Pancreas (tissue), 10 donors: ENCODE results near the gene SNX27. TPM values are rescaled to one million over a fixed set of nuclear protein-coding genes. Genes with fewer than 3 reads are reported as not detected.

ENCODE experiments used
- ATAC-seq, 4 donors: fragments of 200-7000 bp; cut with Tn5 transposase; one replicate each; pipeline versions ENCODE4 v1.8.0 to v1.9.1; 2020; ENCODE audit warnings: mild to moderate bottlenecking in 4 of 4, moderate library complexity in 4 of 4
- DNase-seq, 6 donors: peaks; one replicate each; pipeline ENCODE4 v3.0.0-alpha.2; 2020
- FAIRE-seq: peaks from 2 replicates; lab custom pipeline; 2012; peaks lifted over from hg19 to GRCh38; lab: Jason Lieb, UNC
- H3K27ac ChIP-seq, 4 donors: fragments of 200-600 bp; sonication (generic); 1 replicate in 3 of 4; 2 replicates in 1 of 4; pipeline versions ENCODE4 v1.5.0 to v1.8.0; 2020
- H3K27me3 ChIP-seq, 4 donors: fragments of 200-600 bp; one replicate each; pipeline ENCODE4 v1.8.0; 2021
- H3K36me3 ChIP-seq, 3 donors: fragments of 200-600 bp; sonication (generic) in 1 of 3; one replicate each; pipeline versions ENCODE4 v1.5.0 to v1.8.0; 2020 to 2021
- H3K4me1 ChIP-seq, 3 donors: fragments of 200-600 bp; one replicate each; pipeline ENCODE4 v1.8.0; 2021
- H3K4me3 ChIP-seq, 4 donors: fragments of 200-600 bp; sonication (generic) in 2 of 4; one replicate each; pipeline versions ENCODE4 v1.5.0 to v1.8.0; 2020 to 2021
- H3K9me3 ChIP-seq, 4 donors: fragments of 200-600 bp; one replicate each; pipeline ENCODE4 v1.8.0; 2021
- CTCF ChIP-seq, 4 donors: fragments of 200-600 bp; sonication (generic) in 3 of 4; IDR thresholded peaks; one replicate each; pipeline versions ENCODE4 v1.5.0 to v1.8.0; 2021; ENCODE audit warnings: antibody characterized with exemption in 4 of 4
- WGBS, 2 donors: extraction: QIAGEN DNeasy Blood & Tissue Kit; methylation state at CpG; one replicate each; pipeline ENCODE4 v1.1.7; 2013; 5-methylcytosine and 5-hydroxymethylcytosine counted together
- intact Hi-C, 3 donors: fragments of 100-400 bp; cut with DNase I; formaldehyde crosslinking; loops; one replicate each; pipeline versions ENCODE4 v1.11.1 to v1.14.2; 2022
- polyA plus RNA-seq, 2 donors: library from polyadenylated mRNA; stranded (reverse); fragments of 200-250 nt; gene quantifications; one replicate each; pipeline ENCODE4 v1.2.3, GENCODE V29; 2013
- total RNA-seq, 6 donors: library from RNA; stranded (reverse); fragmentation: NEBNext Ultra II Directional in 4 of 6; extraction: Animal tissue kit (Norgen Biotek cat#: 25700) in 4 of 6; gene quantifications; one replicate each; pipeline versions ENCODE4 v1.2.1 to v1.2.4, GENCODE V29; 2021 to 2023
- donor health status: healthy with polysubstance abuse.
- donor health status: DM: no; HTN: no; CAD: no; lungs with moderate emphysema.
- donor health status: DM: no; HTN: no; CAD: no.
- donor health status: control.
- donor health status: control.
- donor health status: Bipolar disorder and iron deficiency.
- donor health status: DM: yes; HTN: yes; CAD: no.
- donor health status: DM: no; HTN: no; CAD: no.
- donor health status: DM: no; HTN: no; CAD: no.
- donor health status: DM: yes; HTN: yes; CAD: no.

The SNX27 gene
- total and polyA plus RNA-seq, 8 donors = 5.9 to 23.4 (median 11.9) TPM

GRCh38 chr1:151714820-151715725 lies 103.2 kb downstream of the SNX27 start:
- Histone ChIP-seq H3K36me3 (no peaks in the 10 kb centered on the region), H3K27me3 (no peaks in the 10 kb centered on the region), H3K4me3 (no peak overlapping the region), H3K4me1 (peaks cover 0 to 2% (median 0%) of the 10 kb centered on the region in 3 donors), H3K9me3 (no peaks in the 10 kb centered on the region), H3K27ac (no peak overlapping the region)
- no peak for TF ChIP-seq CTCF (IDR thresholded peaks at IDR 0.05)
- DNase-seq = no peak
- WGBS, 2 donors = 67 to 74% methylated on average over 9 to 10 of the region's 10 CpGs
- intact Hi-C loops = no loop called here
- ATAC-seq = no peak
- no peak for FAIRE-seq

- intact Hi-C loops = no loop called here
- Histone ChIP-seq H3K4me1 (peaks cover 0 to 10% (median 0%) of the 10 kb centered on the region in 3 donors), H3K9me3 (no peaks in the 10 kb centered on the region), H3K36me3 (no peaks in the 10 kb centered on the region), H3K27me3 (no peaks in the 10 kb centered on the region), H3K27ac (peak overlapping the region in 1 of 4 donors; percentile 12), H3K4me3 (no peak overlapping the region)
- TF ChIP-seq CTCF (IDR thresholded peaks at IDR 0.05) = no peak
- DNase-seq (peak in 1 of 6 donors; percentile 55), ATAC-seq (no peak), FAIRE-seq (no peak)
- 46 to 55% methylated on average over 15 to 17 of the region's 17 CpGs for WGBS, 2 donors
These were observed 104.0 kb downstream of the SNX27 start for GRCh38 chr1:151715726-151716404.

GRCh38 chr1:151716405-151716762 lies 104.5 kb downstream of the SNX27 start:
- Histone ChIP-seq H3K36me3 (no peaks in the 10 kb centered on the region), H3K27ac (peak overlapping the region in 1 of 4 donors; percentile 12), H3K9me3 (no peaks in the 10 kb centered on the region), H3K4me3 (no peak overlapping the region), H3K27me3 (no peaks in the 10 kb centered on the region), H3K4me1 (peaks cover 0 to 13% (median 2%) of the 10 kb centered on the region in 3 donors)
- WGBS, 2 donors = 8 to 12% methylated on average over 8 to 11 of the region's 11 CpGs
- no peak for FAIRE-seq
- DNase-seq = no peak
- no peak for TF ChIP-seq CTCF (IDR thresholded peaks at IDR 0.05)
- intact Hi-C loops = no loop called here
- ATAC-seq = no peak

GRCh38 chr1:151716771-151717631 lies 105.2 kb downstream of the SNX27 start, which contains the start of gene CELF3:
Gene CELF3, minus strand, starts transcription at chr1:151716803. Its CDS starts 783 bp downstream, at chr1:151716020.
- FAIRE-seq = no peak
- ATAC-seq = peak; percentile 7 to 70 (median 46)
- peak in 2 of 6 donors; percentile 22 to 27 for DNase-seq
- Histone ChIP-seq H3K27ac (peak within 1 kb of the TSS in 1 of 4 donors; percentile 12), H3K27me3 (no peaks in the 10 kb centered on the region), H3K36me3 (no peaks in the 10 kb centered on the region), H3K4me1 (peaks cover 0 to 18% (median 6%) of the 10 kb centered on the region in 3 donors), H3K9me3 (no peaks in the 10 kb centered on the region), H3K4me3 (no peak within 1 kb of the TSS)
- TF ChIP-seq CTCF (IDR thresholded peaks at IDR 0.05) = no peak
- intact Hi-C loops = no loop called here
- 10 to 14% methylated on average over 24 to 27 of the region's 27 CpGs for WGBS, 2 donors
